OCI-M2 (cell line): Measurements from ENCODE around the gene FAM171A1.

ENCODE experiments used
- DNase-seq: peaks from one replicate; lab custom pipeline; 2025; ENCODE audit not compliant: unreplicated experiment; lab: John Stamatoyannopoulos, UW

Gene FAM171A1

DNA sequence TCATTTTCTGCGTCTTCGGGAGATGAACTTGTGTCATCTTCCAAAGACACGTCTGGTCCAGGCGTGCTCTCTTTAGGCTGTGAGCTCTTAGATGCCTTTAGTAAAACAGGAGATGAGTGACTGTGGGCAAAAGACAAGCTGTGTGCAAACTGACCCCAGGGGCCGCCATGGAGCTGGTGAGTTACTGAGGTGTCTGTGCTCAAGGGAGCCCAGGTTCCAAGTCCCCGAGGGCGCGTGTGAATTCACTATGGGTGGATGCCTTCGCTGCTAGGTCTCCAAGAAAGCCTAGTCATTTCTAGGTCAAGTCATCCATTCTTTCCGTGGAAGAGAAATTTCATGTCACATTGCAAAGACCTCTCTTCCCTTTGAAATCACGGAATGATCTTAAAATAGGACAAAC is 118.7 kb downstream of the FAM171A1 start:
- no peak for DNase-seq

DNA sequence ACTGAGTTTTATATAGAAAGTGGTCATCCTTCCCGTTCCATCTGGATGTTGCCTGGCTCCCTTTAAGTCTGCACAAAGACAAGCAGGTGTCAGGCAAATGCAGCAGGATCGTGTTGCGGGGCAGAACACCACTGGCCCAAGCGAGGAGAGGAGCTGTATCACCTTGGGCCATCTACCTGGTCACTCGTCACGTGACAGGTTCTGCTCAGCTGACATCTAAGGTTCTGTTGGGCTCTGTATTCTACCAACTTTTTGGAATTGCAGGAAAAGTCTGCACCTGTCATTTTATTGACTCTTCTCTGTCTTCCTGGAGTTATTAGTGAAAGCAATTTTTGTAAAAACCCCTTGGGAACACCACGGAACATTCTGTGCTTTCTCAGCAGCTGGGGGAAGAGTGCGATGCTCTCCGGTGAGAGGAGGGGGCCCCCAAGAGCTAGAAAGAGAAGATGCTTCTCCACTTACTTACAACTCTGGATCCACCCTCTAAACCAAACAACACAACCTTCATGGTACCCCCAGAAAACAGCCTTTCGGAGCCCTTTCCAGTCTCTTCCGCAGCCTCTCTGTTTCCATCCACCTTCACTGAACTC is 119.2 kb downstream of the FAM171A1 start:
- no peak for DNase-seq

DNA sequence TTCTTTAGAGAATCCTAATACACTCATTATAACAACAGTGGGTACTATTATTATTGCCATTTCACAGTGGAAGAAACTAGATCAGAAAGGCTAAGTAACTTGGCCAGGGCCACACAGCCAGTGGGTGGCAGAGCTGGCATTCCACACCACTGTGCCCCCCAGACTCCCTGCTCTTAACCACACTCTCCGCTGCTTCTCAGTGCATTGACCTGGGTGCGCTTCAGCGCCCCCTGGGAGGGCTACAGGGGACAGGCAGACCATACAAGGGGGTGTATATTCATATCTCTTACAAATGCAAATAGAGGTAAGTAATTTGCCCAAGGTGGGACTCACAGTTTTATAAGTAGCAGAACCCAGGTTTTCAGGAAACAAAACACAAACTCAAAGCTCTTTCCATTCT is 125.6 kb downstream of the FAM171A1 start:
- no peak for DNase-seq

DNA sequence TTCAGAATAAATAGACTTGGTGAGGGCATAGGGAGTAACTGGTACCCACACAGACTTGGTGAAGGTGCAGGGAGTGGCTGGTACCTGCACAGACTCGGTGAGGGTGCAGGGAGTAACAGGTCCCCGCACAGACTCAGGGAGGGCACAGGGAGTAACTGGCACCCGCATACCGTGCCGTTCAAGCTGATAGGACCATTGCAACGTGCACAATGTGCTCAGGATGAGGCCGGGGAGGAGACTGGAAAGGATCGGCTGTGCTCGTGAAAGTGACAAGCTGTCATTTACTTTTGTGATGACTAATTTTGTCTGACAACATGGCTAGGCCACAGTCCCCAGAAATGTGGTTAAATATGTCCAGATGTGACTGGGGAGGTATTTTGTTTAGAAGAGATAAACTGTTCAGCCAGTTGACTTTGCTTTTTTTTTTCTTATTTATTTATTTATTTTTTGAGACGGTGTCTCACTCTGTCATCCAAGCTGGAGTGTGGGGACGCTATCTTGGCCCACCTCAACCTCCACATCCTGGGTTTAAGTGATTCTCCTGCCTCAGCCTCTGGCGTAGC is 126.4 kb downstream of the FAM171A1 start:
- DNase-seq, result peak; percentile 15

DNA sequence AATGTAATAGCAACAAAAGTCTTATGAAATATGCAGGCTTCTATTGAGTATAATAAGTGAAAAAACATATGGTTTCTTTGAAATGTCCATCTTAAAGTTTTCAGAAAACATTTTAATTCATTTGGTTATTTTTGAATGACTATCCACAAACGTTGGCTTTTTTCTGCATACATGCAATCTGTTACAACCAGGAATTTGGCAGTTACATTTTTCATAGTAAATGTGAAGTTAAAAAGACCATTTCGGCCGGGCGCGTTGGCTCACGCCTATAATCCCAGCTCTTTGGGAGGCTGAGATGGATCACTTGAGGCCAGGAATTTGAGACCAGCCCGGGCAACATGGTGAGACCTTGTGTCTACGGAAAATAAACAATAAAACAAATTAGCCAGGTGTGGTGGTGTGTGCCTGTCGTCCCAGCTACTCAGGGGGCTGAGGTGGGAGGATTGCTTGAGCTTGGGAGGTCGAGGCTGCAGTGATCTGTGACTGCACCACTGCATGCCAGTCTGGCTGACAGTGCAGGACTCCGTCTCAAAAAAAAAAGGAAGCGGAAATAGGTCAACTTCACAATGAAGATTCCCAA is 128.7 kb downstream of the FAM171A1 start:
- no peak for DNase-seq

DNA sequence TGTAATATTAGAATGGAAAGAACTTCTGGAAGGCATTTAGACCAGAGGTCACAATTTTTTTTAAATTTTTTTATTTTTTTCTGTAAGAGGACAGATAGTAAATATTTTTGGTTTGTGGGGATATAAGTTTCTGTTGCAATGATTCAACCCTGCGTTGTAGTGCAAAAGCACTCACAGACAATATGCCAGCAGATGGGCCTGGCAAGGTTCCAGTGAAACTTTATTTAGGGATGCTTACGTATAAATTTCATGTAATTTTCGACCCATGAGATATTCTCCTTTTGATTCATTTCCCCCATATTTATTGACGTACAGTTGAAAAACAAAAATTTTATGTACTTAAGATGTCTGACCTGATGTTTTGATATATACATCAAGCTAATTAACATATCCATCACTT is 129.8 kb downstream of the FAM171A1 start:
- DNase-seq, result no peak

DNA sequence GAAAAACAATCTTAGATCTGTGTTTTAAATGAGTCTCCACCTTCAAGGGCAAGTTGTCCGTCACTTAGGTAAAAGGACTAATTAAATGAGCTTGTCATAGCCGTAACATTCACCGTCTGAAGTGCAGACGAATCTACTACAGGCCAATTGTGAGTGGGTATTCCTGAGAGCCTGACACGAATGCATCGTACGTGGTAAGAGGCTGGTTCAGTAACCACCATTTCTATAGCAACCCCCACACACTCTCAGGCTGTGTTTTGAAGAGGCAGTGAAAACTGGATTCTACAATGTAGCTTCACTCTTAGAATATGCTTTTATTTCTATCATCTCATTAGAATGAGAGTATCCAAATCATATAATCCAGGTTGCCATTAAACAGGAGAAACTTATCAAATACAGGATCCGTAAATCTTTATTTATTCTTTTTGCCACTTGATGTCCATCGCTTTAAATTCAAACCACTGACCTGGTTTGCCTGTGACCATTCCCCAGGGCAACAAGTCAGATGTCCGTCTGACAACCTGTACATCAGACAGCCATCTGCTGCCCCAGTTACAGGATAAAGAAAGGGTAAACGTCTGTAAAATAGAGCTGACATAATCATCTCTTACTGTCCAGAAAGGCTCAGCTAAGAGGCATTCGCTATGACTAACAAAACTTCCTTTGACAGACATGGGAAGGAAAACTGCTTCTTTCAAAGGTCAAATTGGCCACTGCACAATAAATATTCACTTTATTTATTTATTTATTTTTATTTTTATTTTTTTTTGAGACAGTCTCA is 132.3 kb downstream of the FAM171A1 start:
- no peak for DNase-seq

DNA sequence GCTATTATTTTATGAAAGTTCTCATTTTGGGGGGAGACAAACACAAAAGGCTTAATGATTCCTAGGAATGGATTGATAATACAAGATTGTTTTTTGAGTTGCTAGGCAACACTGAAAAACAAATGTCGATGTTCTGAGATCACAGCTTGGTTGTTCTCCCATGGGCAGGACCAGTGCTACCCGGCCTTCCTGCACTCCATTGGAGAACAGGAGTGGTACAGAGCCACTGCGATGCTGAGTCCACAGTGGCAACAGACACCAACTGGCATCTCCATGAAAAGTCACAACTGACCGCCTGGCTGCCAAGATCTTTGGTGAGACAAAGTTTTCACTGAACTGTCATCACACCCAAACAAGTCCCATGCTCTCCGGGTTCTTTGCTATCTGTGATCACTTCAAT is 133.7 kb downstream of the FAM171A1 start:
- no peak for DNase-seq

DNA sequence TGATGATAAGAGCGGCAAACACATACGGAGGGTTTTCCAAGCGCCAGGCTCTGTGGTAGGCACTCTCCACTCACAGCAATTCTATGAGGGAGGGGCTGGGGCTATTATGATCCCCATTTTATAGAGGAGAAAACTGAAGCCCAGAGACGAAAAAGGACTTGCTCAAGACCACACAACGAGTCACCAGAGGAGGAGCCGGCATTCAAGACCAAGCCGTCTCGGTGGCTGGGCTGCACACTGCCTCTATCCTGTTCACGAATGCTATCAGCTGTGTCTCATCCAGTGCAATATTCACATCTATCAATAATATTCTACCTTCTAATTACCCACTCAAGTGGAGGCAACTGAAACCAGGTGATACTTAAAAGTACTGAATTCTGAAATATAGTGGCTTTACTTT is 134.7 kb downstream of the FAM171A1 start:
- no peak for DNase-seq

DNA sequence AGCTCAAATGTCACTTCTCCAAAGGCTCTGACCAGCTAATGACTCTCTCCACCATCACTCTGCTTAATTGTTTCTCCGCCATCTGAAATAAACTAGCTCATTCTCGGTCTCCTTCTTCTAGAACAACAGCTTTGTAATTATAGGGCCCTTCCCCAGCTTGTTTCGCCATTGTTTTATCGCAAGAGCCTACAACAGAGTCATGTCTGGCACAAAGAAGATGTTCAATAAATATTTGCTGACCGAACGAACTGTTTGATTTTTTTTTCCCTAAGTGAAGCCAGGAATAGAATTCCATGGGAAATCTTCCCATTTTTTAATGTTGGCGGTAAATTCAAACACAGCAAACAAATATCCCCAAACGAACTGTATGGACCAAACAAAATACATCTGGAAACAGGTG is 138.8 kb downstream of the FAM171A1 start:
- no peak for DNase-seq

DNA sequence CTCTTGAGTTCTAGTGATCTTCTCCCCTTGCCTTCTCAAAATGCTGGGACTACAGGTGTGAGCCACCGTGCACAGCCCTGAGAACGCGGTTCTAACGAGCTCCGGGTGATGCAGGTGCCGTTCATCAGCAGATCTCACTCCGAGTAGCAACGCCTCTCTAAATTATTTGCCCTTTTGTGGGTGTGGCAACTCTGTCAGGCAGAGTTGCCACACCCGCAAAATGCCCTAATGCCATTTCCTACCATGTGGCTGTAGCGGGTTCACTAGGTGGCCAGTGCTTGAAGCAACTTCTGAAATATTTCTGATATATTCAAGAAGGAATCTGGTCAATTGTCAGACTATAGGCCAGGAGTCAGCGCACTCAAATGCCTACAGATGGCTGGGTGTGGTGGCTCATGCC is 139.7 kb downstream of the FAM171A1 start:
- DNase-seq, result no peak

DNA sequence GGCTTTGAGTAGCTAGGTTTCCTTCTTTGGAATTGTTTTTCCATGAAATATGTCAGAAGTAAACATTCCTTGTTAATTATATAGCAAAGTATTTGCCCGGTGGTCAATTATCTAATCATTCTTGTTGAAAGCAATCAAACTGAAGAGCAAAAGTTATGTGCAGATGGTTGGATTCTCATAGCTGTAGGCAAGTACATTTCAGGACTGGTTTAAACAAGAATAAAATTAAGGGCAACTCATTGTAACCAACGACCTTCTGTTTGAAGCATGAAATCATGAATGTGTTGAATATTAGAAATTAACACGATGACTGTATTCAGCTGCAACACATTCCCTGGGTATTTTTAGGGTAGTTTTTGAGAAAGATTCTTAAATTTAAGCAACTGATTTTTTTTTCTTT is 140.8 kb downstream of the FAM171A1 start:
- DNase-seq, result no peak

DNA sequence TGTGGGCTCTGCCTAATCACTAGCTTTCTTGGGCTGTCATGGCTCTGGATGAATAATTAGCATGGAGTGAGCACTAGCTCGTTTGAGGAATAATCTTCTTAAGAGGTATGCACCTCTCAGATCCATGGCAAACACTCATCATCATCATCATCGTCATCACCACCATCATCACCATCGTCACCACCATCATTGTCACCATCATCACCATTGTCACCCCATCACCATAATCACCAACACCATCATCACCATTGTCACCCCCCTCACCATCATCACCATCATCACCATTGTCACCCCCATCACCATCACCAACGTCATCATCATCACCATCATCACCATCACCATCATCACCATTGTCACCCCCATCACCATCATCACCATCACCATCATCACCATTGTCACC is 141.8 kb downstream of the FAM171A1 start:
- DNase-seq, result no peak

DNA sequence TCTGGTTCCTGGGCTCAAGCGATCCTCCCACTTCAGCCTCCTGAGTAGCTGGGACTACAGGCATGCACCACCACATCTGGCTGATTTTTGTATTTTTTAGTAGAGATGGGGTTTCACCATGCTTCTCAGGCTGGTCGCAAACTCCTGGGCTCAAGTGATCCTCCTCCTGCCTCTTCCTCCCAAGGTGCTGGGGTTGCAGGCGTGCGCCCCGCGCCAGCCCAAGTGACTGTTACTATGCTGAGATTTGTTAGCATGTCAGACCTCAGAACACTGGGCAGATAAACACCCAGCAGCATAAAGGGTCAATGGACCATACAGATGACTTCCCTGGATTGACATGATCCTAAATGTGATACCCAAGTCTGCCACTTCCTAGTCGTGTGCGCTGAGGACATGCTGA is 142.7 kb downstream of the FAM171A1 start:
- no peak for DNase-seq

DNA sequence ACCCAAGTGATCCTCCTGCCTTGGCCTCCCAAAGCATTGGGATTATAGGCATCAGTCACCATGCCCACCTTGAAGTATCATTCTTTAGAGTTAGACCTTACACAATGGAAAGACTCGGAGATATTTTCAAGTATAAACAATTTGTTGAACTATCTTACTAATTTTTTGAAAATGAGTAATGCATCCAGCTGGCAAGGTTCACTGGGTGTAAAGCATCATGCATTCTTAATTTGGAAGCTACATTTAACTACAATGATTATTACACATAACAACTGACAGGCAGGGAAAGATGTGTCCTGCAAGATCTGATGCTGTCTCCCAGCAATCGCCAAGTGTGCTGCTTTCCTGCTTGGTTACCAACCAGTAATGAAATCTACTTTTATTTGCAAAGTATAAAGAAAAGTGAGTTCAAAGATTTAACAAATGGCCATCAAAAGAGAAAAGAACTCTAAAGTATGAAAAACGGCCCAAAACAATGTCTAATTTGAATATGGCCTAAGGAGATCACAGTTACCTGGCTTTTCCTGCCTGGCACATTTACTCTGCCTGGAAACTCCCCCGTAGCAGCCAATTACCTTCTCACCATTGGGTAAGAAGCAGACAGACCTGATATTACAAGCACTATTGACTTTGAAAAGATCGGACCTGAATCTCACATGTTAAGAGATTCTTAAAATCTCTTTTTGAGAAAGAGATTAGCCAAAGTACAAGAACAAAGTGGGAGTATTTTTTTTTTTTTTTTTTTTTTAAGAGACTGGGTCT is 143.3 kb downstream of the FAM171A1 start:
- DNase-seq, result no peak

DNA sequence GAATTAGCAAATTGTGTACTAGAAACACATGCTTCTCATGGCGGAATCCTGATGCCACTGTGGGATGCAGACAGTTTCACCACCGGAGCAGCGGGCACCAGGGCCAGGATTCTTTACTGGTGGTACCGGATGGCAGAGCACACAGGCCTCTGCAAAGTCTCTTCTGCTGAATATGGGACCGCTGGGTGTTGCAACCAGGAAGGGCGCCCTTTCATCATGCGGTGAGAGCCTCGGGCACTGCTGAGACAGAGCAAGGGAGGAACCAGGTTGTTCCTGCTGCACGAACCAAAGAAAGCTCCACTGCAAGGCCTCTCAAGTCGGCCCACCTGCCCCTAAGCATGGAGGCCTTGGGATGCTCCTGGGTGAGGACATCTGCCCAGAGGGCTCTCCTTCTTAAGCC is 145.6 kb downstream of the FAM171A1 start:
- no peak for DNase-seq

DNA sequence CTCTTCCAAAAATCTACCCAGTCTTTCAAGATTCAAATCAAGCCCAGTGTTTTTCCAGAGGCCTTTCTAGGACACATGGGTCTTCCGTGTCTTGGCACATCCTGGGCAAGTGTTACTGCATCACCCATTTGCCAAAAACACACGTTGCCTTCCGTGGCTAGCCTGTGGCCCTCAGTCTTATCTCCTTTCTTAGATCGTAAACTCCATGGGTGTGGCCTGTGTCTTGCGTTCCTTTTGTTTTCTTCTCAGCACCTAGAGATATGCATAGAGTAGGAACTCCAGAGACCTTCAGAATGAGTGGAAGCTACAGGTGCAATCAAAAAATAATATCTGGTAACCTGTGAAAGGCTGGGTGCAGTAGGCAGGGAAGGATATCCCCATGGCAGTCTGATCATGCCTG is 146.1 kb downstream of the FAM171A1 start:
- no peak for DNase-seq

DNA sequence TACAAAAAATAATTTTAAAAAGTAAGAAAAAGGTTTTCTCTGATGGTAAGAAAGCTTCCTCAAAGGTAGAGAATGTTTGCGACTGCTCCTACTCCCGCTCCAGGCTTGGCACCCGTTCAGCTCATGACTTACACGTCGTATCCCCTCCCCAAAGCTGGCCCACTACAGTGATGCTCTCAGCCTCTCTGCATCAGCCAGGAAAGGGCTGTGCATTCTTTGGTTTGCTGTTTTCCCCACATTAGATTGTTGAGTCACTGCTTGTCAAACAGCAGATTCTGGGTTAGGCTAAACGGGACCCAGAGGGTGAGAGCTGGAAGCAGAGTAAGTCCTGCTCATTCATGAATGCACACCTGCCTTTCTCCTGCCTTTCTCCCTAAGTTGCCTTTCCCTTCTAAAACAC is 147.9 kb downstream of the FAM171A1 start:
- no peak for DNase-seq

DNA sequence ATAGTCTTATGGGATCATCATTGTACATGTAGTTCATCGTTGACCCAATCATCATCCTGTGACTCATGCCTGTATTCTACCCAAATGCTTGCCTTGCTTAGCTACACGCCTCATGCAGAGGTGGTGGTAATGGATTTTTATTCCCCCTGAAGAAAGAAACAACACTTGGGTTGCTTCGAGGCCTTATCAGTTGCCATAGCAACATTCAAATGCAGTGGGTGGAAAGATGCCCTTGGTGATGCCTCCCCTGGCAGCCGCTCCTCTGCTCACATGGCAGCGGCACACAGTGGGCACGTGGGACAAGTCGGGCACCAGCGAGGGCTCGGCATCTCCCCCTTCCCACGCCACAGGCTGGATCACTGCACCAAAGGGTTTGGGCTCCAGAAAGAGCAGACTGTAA is 148.6 kb downstream of the FAM171A1 start:
- DNase-seq, result no peak

DNA sequence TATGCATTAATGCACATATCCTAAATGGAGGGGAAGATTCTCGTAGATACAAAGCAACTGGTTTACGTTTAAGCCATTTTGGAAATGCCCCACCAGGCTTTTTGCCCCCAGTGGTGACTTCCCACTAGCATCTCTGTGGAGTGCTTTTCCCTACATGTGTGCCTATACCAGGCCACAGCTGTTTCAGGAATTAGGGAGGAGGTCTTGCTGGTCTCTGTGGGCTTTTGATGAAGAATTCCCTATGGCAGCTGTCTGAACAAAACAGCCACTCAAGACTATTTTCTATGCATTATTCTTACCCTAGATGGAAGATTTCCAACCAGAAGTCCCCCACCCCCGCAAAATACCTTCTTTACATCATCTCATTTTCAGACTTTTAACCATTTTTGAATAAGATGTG is 150.6 kb downstream of the FAM171A1 start:
- DNase-seq, result no peak

DNA sequence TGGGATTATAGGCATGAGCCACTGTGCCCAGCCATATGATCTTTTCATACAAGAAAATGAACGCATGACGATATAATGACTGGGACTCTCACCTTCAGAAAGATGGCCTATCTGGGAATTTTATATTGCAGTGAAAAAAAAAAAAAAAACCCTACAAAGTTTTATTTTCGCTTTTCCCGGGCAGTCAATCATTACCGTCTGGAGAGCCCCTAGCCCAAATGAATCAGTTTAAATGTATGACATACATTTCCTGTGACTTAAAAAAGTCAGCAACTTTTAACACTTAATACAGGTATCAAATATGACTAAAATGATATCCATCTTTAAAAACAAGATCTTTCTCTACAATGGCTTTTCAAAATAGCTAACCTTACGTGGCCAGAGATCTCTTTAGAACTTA is 154.4 kb downstream of the FAM171A1 start:
- no peak for DNase-seq

DNA sequence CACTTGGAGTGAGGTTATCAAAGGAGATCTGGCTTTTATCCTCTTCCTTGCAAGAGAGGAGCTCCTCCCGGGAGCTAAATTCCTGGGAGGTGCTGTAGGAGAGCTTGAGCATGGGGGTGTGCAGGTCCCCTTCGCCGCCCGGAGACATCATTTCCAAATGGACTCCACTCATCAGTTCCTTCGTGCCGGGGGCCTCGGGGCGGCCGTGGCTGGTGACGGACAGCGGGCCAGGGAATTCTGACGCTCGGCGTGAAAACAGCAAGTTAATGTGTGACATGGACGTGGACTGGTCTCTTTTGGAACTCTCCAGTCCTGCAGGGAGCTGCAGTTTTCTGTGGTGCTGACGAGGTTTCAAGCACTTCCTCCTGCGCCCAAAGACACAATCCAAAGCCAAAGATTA is 156.9 kb downstream of the FAM171A1 start:
- no peak for DNase-seq
